Esophagus muscularis mucosa (tissue), 4 donors: ENCODE measurements around the gene MT1F. TPM values are rescaled to one million over a fixed set of nuclear protein-coding genes. Genes with fewer than 3 reads are reported as not detected.
A peak's percentile ranks its signal among the peaks of the same experiment; 100 is the strongest.

Experiments used
- DNase-seq: peaks from one replicate; pipeline ENCODE4 v3.0.0-alpha.2; 2017; ENCODE audit errors: extremely low spot score
- H3K27ac ChIP-seq, 4 donors: fragments of 200-600 bp; sonication (generic); replicated peaks in 1 of 4; 1 replicate in 3 of 4; 2 replicates in 1 of 4; pipeline ENCODE4 v1.5.1; 2016 to 2019; ENCODE audit warnings: mild to moderate bottlenecking in 1 of 4
- H3K27me3 ChIP-seq, 4 donors: fragments of 200-600 bp; sonication (generic); one replicate each; pipeline versions ENCODE4 v1.5.1 to v1.6.0; 2016 to 2019
- H3K36me3 ChIP-seq, 4 donors: fragments of 200-600 bp; sonication (generic); one replicate each; pipeline ENCODE4 v1.5.1; 2016 to 2019
- H3K4me1 ChIP-seq, 4 donors: fragments of 200-600 bp; sonication (generic); one replicate each; pipeline ENCODE4 v1.5.1; 2016 to 2019
- H3K4me3 ChIP-seq, 4 donors: fragments of 200-600 bp; sonication (generic); 1 replicate in 2 of 4; 2 replicates in 2 of 4; pipeline ENCODE4 v1.5.1; 2016 to 2019; ENCODE audit warnings: mild to moderate bottlenecking in 4 of 4, moderate library complexity in 1 of 4
- H3K9me3 ChIP-seq, 4 donors: fragments of 200-600 bp; sonication (generic); 1 replicate in 3 of 4; 2 replicates in 1 of 4; pipeline ENCODE4 v1.5.1; 2016 to 2019
- EP300 ChIP-seq: sonication (generic); formaldehyde crosslinking; IDR thresholded peaks from one replicate; pipeline ENCODE4 v1.6.1; 2017; ENCODE audit warnings: antibody characterized with exemption
- POLR2A ChIP-seq: fragments of 450-650 bp; IDR thresholded peaks from one replicate; pipeline ENCODE4 v1.6.1; 2017; ENCODE audit warnings: antibody characterized with exemption, moderate library complexity, mild to moderate bottlenecking, low read depth
- POLR2AphosphoS5 ChIP-seq, 2 donors: sonication (generic); formaldehyde crosslinking; IDR thresholded peaks; one replicate each; pipeline ENCODE4 v1.6.1; 2017; ENCODE audit warnings: antibody characterized with exemption in 2 of 2
- WGBS: methylation state at CpG from one replicate; pipeline ENCODE4 v1.1.5; 2018; 5-methylcytosine and 5-hydroxymethylcytosine counted together
- intact Hi-C: fragments of 100-400 bp; cut with DNase I; formaldehyde crosslinking; loops from one replicate; pipeline ENCODE4 v1.15.1; 2023
- total RNA-seq, 4 donors: library from RNA; depleted of rRNA; stranded (reverse); fragments of >200 nt; gene quantifications; one replicate each; pipeline versions ENCODE4 v1.1.0 to v1.2.1, GENCODE V29; 2016
- TF ChIP-seq, protein P1 (sequence below), 3 experiments: fragments of 200-600 bp in 2 of 3; fragments of 450-650 bp in 1 of 3; sonication (generic) in 2 of 3; IDR thresholded peaks; one replicate each; pipeline ENCODE4 v1.5.1; 2017 to 2019; ENCODE audit warnings: antibody characterized with exemption in 3 of 3, mild to moderate bottlenecking in 2 of 3, moderate library complexity in 1 of 3

Gene MT1F
- total RNA-seq, 4 donors from 2014 or later, result 2.1 to 7.1 (median 5.0) TPM

- Histone ChIP-seq H3K27ac (peak overlapping the region; percentile 84 to 96 (median 92)), H3K27me3 (no peaks in the 10 kb centered on the region), H3K4me1 (peaks cover 54 to 65% (median 60%) of the 10 kb centered on the region in 4 donors), H3K36me3 (no peaks in the 10 kb centered on the region), H3K4me3 (peak overlapping the region; percentile 56 to 67 (median 62)), H3K9me3 (no peaks in the 10 kb centered on the region)
- WGBS, result 21% methylated on average over 10 of the region's 10 CpGs
- DNase-seq, result no peak
- intact Hi-C loops, result no loop called here
- TF ChIP-seq POLR2AphosphoS5 (IDR thresholded peaks at IDR 0.05) (peak; percentile 77), POLR2A (peak; percentile 34), EP300 (peak; percentile 43)
- TF ChIP-seq, protein P1, sequence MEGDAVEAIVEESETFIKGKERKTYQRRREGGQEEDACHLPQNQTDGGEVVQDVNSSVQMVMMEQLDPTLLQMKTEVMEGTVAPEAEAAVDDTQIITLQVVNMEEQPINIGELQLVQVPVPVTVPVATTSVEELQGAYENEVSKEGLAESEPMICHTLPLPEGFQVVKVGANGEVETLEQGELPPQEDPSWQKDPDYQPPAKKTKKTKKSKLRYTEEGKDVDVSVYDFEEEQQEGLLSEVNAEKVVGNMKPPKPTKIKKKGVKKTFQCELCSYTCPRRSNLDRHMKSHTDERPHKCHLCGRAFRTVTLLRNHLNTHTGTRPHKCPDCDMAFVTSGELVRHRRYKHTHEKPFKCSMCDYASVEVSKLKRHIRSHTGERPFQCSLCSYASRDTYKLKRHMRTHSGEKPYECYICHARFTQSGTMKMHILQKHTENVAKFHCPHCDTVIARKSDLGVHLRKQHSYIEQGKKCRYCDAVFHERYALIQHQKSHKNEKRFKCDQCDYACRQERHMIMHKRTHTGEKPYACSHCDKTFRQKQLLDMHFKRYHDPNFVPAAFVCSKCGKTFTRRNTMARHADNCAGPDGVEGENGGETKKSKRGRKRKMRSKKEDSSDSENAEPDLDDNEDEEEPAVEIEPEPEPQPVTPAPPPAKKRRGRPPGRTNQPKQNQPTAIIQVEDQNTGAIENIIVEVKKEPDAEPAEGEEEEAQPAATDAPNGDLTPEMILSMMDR (IDR thresholded peaks at IDR 0.05), result no peak
Observed at GRCh38 chr16:56610017-56610608, 47.6 kb upstream of the MT1F start.

GRCh38 chr16:56610609-56611111 is 47.1 kb upstream of the MT1F start:
- H3K27me3 ChIP-seq, result no peaks in the 10 kb centered on the region
- DNase-seq, result no peak
- no peaks in the 10 kb centered on the region for H3K9me3 ChIP-seq
- H3K4me3 ChIP-seq, result peak overlapping the region in 3 of 4 donors; percentile 56 to 67 (median 61)
- no peak for TF ChIP-seq POLR2A
- peaks cover 53 to 62% (median 59%) of the 10 kb centered on the region in 4 donors for H3K4me1 ChIP-seq
- H3K36me3 ChIP-seq, result no peaks in the 10 kb centered on the region
- WGBS, result 24% methylated on average over 2 of the region's 2 CpGs
- H3K27ac ChIP-seq, result peak overlapping the region; percentile 84 to 96 (median 92)
- intact Hi-C loops, result no loop called here

GRCh38 chr16:56611281-56611833 is 46.4 kb upstream of the MT1F start:
- DNase-seq, result no peak
- peaks cover 46 to 56% (median 52%) of the 10 kb centered on the region in 4 donors for H3K4me1 ChIP-seq

GRCh38 chr16:56613706-56614105 is 44.1 kb upstream of the MT1F start:
- intact Hi-C loops, result no loop called here
- TF ChIP-seq, protein P1 (IDR thresholded peaks at IDR 0.05), result no peak
- TF ChIP-seq EP300, result no peak
- TF ChIP-seq POLR2AphosphoS5 (IDR thresholded peaks at IDR 0.05), result no peak
- TF ChIP-seq POLR2A, result no peak

More at GRCh38 chr16:56611281-56611833, 46.4 kb upstream of the MT1F start:
- Histone ChIP-seq H3K27me3 (no peaks in the 10 kb centered on the region), H3K9me3 (no peaks in the 10 kb centered on the region), H3K27ac (peak overlapping the region; percentile 84 to 96 (median 92)), H3K36me3 (no peaks in the 10 kb centered on the region), H3K4me3 (peak overlapping the region in 1 of 4 donors; percentile 67)
- TF ChIP-seq EP300, result no peak
- TF ChIP-seq, protein P1 (IDR thresholded peaks at IDR 0.05), result no peak
- peak; percentile 57 to 62 for TF ChIP-seq POLR2AphosphoS5 (IDR thresholded peaks at IDR 0.05)
- intact Hi-C loops, result no loop called here
- WGBS, result 87% methylated on average over 2 of the region's 2 CpGs

GRCh38 chr16:56614549-56614991 is 43.2 kb upstream of the MT1F start:
- Histone ChIP-seq H3K27me3 (no peaks in the 10 kb centered on the region), H3K27ac (no peak overlapping the region), H3K4me3 (no peak overlapping the region), H3K4me1 (peaks cover 34 to 47% (median 41%) of the 10 kb centered on the region in 4 donors), H3K36me3 (no peaks in the 10 kb centered on the region), H3K9me3 (no peaks in the 10 kb centered on the region)
- no peak for DNase-seq
- TF ChIP-seq EP300 (no peak), POLR2A (no peak), POLR2AphosphoS5 (IDR thresholded peaks at IDR 0.05) (no peak)
- TF ChIP-seq, protein P1 (IDR thresholded peaks at IDR 0.05), result no peak
- intact Hi-C loops, result no loop called here

More at GRCh38 chr16:56613706-56614105, 44.1 kb upstream of the MT1F start:
- Histone ChIP-seq H3K36me3 (no peaks in the 10 kb centered on the region), H3K27ac (no peak overlapping the region), H3K9me3 (no peaks in the 10 kb centered on the region), H3K4me3 (no peak overlapping the region), H3K27me3 (no peaks in the 10 kb centered on the region), H3K4me1 (peaks cover 39 to 51% (median 49%) of the 10 kb centered on the region in 4 donors)
- no peak for DNase-seq
